NCI-H2227 (cell line): ENCODE data around the gene PDE6A.

Experiments used
- DNase-seq: peaks from one replicate; lab custom pipeline; 2025; ENCODE audit not compliant: unreplicated experiment; lab: John Stamatoyannopoulos, UW

Gene PDE6A

GRCh38 chr5:149944666-149945065 is at the start of gene PDE6A:
Gene PDE6A (minus strand): TSS chr5:149944793. CDS start chr5:149944673, 120 bp downstream.
- DNase-seq = no peak

DNA sequence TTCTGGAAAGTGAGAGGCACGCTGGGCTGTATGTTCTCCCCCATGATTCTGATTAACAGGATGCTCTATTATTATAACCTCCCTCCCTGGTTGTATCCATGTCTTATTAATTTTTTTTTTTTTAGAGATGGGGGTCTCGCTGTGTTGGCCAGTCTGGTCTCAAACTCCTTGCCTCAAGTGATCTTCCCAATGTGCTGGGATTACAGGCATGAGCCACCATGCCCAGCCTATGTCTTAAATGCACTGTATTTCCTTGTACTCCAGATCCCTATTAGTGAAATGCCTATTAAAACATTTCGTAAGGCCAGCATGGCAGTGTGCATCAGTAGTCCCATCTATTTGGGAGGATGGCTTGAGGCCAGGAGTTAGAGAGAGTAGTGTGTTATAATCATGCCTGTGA is 48.9 kb upstream of the PDE6A start:
- DNase-seq = no peak

DNA sequence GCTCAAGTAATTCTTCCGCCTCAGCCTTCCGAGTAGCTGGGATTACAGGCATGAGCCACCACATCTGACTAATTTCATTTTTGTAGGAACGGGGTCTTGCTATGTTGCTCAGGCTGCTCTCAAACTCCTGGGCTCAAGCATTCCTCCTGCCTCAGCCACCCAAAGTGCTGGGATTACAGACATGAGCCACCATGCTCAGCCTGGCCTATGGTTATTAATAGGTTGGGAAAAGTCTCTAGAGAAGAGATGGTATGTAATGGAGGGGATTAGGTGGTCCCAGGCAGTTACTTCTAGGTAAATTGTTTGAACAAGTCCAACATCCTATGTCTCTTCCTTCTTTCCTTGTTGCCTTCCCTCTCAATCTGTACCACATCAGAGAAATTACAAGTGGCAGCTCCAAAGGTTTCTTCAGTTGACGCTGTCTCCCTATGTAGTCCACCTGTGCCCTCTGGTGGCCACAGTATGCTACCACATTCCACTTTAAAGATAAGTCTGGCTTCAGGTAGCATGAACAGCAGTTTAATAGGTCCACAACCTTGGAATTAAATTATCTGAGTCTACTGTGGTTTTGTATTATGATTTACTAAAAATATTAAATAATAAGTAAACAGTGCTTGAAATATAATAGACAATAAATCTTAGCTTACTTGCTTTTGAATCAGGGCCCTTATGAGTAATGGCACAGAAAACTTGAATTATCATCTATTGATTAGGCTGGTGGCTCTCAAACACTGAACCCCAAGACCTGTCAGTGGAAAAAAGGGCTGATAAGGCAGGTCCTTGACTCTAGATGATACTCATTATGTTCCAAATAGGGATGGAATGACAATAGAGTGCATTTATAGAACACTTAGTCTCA is 46.2 kb upstream of the PDE6A start:
- peak; percentile 84 for DNase-seq

GRCh38 chr5:149988126-149988525 is 43.5 kb upstream of the PDE6A start:
- no peak for DNase-seq

DNA sequence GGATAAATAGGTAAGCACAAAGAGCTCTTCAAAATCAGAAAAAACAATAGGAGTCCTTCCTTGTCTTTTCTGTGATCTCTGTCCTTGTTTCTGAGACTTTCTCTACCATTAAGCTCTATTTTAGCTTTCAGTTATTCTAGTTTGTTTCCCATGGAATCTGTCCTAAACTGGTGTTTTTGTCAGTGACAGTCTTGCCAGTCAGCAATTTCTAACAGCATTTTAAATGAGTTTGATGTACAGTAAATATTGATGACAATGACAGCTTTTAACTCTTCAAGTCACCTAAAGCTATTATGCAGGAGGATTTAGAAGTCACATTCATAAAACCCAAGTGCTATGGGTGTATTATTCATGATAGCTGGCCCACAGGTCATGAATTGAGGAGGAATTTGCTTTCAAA is 37.9 kb upstream of the PDE6A start:
- DNase-seq = no peak

DNA sequence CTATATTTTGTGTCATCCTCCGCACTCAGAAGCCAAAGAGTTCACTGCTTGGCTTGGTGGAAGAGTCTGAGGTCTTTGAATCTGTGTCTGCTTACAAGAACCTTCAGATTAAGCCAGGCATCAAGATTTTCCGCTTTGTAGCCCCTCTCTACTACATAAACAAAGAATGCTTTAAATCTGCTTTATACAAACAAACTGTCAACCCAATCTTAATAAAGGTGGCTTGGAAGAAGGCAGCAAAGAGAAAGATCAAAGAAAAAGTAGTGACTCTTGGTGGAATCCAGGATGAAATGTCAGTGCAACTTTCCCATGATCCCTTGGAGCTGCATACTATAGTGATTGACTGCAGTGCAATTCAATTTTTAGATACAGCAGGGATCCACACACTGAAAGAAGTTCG is 36.6 kb upstream of the PDE6A start:
- DNase-seq = no peak

- DNase-seq = no peak
These were observed 35.3 kb upstream of the PDE6A start for GRCh38 chr5:149979896-149980295.

- no peak for DNase-seq
These were observed 30.8 kb upstream of the PDE6A start for GRCh38 chr5:149975409-149975808.

GRCh38 chr5:149969181-149969930 is 24.8 kb upstream of the PDE6A start:
- no peak for DNase-seq

GRCh38 chr5:149966946-149967345 is 22.4 kb upstream of the PDE6A start:
- DNase-seq = no peak

DNA sequence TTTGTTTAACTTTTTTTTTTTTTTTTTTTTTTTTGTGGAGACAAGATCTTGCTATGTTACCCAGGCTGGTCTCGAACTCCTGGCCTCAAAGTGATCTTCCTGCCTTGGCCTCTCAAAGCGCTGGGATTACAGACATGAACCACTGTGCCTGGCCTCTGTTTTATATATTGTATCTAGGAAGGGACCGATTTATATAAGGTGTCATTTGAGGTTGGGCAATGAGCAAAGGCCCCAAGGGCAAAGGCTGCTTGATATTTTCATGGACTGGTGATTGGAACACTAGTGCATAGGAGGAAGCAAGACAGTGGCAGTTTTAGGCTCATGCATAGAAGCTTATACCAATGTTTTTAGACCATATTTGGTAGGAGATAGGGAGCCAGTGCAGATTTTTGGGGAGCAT is 19.1 kb upstream of the PDE6A start:
- no peak for DNase-seq

- no peak for DNase-seq
These were observed 18.2 kb upstream of the PDE6A start for GRCh38 chr5:149962601-149963300.

DNA sequence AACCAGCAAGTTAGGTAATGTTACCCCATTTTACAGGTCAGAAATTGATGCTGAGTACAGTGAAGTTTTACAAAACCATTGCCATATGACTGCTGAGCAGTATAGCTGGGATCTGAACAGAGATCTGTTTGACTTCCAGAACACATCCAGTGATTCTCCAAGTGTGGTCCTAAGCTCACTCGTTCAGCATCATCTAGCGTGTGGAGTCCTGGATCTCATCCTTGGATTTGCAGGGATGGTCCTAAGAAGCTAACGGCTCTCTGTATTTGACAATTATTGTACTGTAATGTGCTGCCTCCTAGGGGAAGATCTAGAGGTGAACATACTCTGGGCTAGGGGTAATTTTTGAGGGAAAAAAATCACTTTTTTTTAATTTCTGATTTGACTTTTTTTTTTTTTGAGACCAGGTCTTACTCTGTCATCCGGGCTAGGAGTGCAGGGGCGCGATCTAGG is 17.4 kb upstream of the PDE6A start:
- peak; percentile 49 for DNase-seq

DNA sequence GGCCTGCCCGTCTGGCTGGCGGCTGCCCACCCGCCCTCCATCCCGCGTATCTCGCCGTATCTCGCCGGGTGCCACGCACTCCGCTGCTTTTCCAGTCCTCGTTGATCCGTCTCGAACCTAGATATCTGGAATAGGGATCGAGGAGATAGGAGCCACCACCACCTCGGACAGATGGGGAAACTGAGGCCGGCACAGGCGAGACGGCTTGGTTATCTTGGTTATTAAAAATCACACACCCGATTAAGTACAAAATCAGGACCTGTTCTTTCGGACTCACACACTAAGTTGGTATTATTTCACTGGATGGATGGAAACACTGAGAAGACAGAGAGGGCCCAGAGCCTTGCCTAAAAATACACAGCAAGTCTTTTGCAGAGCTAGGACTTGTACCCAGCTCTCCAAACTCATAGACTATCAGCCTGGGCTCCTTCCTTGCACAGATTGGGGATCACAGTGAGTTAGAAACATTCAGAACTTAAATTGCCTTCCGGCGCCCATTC is 16.6 kb upstream of the PDE6A start:
- no peak for DNase-seq

DNA sequence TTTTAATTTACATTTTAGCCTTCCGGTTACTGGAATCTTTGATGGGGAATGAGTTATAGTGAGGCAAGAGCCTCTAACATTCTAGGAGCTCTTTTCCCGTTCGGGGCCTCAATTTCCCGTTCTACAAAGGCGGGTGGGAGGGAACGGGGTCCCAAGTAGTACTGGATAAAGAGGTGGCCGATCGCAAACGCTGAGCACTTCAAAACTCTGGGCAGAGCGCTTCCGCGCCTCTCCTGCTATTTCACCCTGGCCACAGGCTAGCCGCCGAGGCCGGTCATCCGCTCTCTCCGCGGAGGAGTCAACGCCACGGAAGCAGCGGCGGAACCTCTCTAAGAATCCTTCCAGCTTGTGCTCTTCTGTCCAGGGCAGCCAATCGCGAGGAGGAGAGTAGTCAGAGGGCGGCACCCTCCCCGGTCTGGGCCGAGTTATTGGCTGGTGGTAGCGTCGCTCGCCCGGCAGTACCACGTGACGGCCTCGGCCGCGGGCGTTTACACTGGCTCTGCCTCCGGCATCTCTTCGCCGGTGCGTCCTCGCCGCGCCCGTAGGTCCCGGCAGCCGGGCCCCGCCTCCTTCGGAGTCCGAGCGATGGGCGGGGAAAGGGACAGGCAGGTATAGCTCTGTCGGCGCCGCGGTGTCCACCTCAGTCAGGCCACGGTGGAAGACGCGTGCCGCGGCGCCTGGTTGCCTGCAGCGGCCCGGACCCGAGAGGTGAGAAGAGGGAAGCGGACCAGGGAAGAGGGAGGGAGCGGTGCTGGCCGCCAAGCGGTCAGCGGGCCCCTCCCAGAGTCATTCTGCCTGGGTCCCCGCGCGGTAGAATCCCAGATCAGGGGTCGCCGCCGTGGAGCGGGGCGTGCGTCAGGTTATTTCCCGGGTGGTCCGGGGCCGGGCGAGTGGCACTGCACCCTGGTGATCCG is 15.9 kb upstream of the PDE6A start, which contains the start of gene SLC26A2:
Gene SLC26A2, plus strand, starts transcription at position 487 of the 914 bp plus-strand sequence. CDS start 16,895 bp downstream, outside the sequence.
- DNase-seq = peak; percentile 95

DNA sequence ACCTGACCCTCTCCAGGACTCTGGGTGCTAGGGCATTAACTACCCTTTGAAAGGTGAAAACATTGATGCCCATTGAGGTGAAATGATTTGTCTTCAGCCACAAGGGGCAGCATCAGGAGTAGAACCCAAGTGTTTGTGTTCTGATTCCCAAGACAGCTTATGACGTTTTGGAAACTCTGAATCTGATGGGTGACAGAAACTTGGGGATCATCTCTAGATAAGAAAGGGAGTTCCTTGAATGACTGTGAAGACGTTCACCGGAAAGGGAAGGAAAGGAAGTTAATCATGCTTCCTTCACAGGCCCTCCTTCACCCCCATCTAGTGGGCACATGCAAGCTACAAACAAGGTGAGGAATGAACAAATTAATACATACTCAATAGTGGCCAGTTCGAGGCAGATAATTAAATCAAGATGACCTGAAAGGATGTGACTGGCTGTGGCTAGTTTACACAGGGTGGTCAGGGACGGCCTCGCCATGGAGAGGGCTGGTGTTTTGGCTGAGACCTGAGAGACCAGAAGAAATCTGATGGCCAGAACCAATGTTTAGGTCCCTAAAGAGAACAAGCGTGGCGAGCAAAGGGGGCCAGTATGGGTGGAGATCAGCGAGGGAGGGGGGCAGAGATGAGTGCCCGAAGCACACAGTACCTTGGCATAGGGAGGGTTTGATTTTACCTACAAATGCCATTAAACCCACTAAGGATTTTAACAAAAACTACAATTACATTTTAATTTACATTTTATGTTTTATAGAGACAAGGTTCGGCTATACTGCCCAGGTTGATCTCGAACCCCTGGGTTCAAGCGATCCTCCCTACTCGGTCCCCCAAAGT is 15.0 kb upstream of the PDE6A start:
- DNase-seq = peak; percentile 43

DNA sequence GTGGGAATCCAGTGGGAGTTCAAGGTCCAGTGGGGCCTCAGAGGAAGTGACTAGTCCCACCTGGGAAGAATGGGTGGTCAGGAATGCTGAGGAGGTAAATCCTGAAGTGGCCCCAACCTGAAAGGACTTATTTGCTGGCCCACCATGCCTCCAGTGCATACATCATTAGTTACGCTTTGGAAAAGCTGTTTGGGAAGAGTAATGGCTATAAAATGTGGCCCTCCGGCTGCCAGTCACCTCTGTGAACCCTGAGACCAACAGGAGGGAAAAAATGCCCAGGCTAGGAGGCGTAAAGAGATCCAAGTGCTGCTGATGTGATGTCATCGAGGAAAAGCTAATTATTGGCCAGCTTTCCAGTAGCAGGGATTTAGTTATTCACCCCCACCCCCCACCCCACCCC is 13.3 kb upstream of the PDE6A start:
- no peak for DNase-seq

GRCh38 chr5:149956685-149957084 is 12.1 kb upstream of the PDE6A start:
- DNase-seq = no peak

DNA sequence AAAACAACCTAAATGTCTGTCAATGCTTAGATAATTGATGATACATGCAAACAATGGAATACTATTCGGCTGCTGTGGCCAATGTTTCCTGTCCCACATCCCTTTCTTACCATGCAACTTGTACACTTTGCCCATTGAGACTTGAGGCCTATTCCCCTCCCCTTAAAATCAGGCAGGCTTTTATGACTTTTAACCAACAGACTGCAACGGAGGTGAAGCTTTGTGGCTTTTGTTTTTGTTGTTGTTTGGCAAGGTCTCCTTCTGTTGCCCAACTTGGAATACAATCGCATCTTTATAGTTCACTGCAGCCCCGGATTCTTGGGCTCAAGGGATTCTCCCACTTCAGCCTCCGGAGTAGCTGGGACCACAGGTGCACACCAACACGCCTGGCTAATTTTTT is 10.2 kb upstream of the PDE6A start:
- DNase-seq = no peak
